Transverse colon (tissue), 4 donors: ENCODE measurements around the gene CCDC68.

Experiments used
- CTCF ChIP-seq, 5 experiments: fragments of 200-600 bp in 3 of 5; fragments of 450-650 bp in 2 of 5; sonication (generic) in 3 of 5; IDR thresholded peaks; 1 replicate in 2 of 5; 2 replicates in 3 of 5; pipeline ENCODE4 v1.5.1; 2016 to 2017; ENCODE audit warnings: antibody characterized with exemption in 5 of 5, inconsistent platforms in 3 of 5, mild to moderate bottlenecking in 2 of 5, moderate library complexity in 1 of 5
- POLR2A ChIP-seq: fragments of 450-650 bp; IDR thresholded peaks from one replicate; pipeline ENCODE4 v1.6.1; 2016; ENCODE audit warnings: antibody characterized with exemption, mild to moderate bottlenecking, moderate library complexity
- POLR2AphosphoS5 ChIP-seq, 3 donors: sonication (generic); formaldehyde crosslinking; IDR thresholded peaks; one replicate each; pipeline ENCODE4 v1.6.1; 2016; ENCODE audit warnings: antibody characterized with exemption in 3 of 3

GRCh38 chr18:54873884-54874255 is 85.4 kb downstream of the CCDC68 start:
- TF ChIP-seq CTCF (IDR thresholded peaks at IDR 0.05) (no peak), POLR2AphosphoS5 (IDR thresholded peaks at IDR 0.05) (peak in 2 of 3 donors; percentile 28 to 34), POLR2A (no peak)
